Colonic mucosa (tissue), 4 donors: ENCODE results near the gene GRM2. TPM values are rescaled to one million over a fixed set of nuclear protein-coding genes. Genes with fewer than 3 reads are reported as not detected.

Experiments used
- DNase-seq: peaks from one replicate; pipeline ENCODE4 v3.0.0-alpha.2; 2020
- H3K27ac ChIP-seq: fragments of 200-600 bp; one replicate; pipeline ENCODE4 v1.8.0; 2021
- H3K27me3 ChIP-seq: fragments of 200-600 bp; one replicate; pipeline ENCODE4 v1.8.0; 2021
- H3K36me3 ChIP-seq: fragments of 200-600 bp; one replicate; pipeline ENCODE4 v1.8.0; 2021
- H3K4me1 ChIP-seq: fragments of 200-600 bp; one replicate; pipeline ENCODE4 v1.8.0; 2021; ENCODE audit warnings: mild to moderate bottlenecking
- H3K4me3 ChIP-seq: fragments of 200-600 bp; one replicate; pipeline ENCODE4 v1.8.0; 2021
- H3K9ac ChIP-seq, 2 donors: one replicate each; pipeline ENCODE4 v1.7.0; 2013; ENCODE audit warnings: control low read depth in 2 of 2, low read depth in 2 of 2, low read length in 2 of 2
- H3K9me3 ChIP-seq: fragments of 200-600 bp; one replicate; pipeline ENCODE4 v1.8.0; 2021
- intact Hi-C: fragments of 100-400 bp; cut with DNase I; formaldehyde crosslinking; loops from one replicate; pipeline ENCODE4 v1.14.1; 2022
- total RNA-seq, 2 donors: library from RNA; stranded (reverse); fragmentation: NEBNext Ultra II Directional in 1 of 2; extraction: Animal tissue kit (Norgen Biotek cat#: 25700) in 1 of 2; gene quantifications; one replicate each; pipeline ENCODE4 v1.2.1, GENCODE V29; 2021
- TF ChIP-seq, protein P1 (sequence below): fragments of 200-600 bp; IDR thresholded peaks from one replicate; pipeline ENCODE4 v1.8.0; 2022; ENCODE audit warnings: antibody characterized with exemption, mild to moderate bottlenecking
- donor health status: healthy.
- donor health status: DM: no; HTN: no; CAD: no.
- donor health status: DM: no; HTN: no; CAD: no.

The GRM2 gene
- total RNA-seq, 2 donors from 2014 or later = 0.12 TPM; not detected in 1

DNA sequence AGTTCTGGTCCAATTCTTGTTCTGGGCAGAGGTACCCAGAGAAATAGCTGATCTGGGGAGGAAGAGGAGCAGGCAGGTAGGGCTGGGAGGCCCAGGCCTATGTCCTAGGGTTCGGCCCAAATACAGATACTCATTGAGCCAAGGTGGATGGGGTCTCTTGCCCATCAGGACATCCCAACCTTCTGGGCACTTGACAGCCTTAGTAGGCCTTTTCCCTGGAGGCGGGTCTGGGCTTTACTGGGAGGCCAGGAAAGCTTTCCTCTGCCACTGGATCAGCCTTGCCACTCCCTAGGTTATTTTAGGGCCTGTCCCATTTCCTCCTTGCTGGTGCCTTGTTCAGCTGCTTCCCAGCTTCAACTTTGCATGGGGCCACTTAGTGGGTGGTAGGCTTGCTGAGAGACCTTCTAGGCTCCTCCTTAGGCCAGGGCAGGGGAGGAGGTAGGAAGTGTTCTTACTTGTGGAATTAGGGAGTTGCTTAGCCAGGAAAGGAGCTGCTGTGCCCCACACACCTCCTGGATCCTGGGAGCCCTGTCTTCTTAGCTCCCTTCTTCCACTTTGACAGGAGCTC lies 26.1 kb upstream of the GRM2 start:
- Histone ChIP-seq H3K36me3 (no peaks in the 10 kb centered on the region), H3K27me3 (no peaks in the 10 kb centered on the region), H3K4me1 (peaks cover 18% of the 10 kb centered on the region), H3K27ac (peak overlapping the region; percentile 45), H3K9ac (peak overlapping the region in 1 of 2 donors; percentile 41), H3K4me3 (no peak overlapping the region), H3K9me3 (no peaks in the 10 kb centered on the region)
- TF ChIP-seq, protein P1, sequence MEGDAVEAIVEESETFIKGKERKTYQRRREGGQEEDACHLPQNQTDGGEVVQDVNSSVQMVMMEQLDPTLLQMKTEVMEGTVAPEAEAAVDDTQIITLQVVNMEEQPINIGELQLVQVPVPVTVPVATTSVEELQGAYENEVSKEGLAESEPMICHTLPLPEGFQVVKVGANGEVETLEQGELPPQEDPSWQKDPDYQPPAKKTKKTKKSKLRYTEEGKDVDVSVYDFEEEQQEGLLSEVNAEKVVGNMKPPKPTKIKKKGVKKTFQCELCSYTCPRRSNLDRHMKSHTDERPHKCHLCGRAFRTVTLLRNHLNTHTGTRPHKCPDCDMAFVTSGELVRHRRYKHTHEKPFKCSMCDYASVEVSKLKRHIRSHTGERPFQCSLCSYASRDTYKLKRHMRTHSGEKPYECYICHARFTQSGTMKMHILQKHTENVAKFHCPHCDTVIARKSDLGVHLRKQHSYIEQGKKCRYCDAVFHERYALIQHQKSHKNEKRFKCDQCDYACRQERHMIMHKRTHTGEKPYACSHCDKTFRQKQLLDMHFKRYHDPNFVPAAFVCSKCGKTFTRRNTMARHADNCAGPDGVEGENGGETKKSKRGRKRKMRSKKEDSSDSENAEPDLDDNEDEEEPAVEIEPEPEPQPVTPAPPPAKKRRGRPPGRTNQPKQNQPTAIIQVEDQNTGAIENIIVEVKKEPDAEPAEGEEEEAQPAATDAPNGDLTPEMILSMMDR = no peak
- peak; percentile 37 for DNase-seq
- intact Hi-C loops = loop anchor here (5.0 kb wide), 2 partner anchors 38 to 178 kb away; partner anchors contain the start of gene DCAF1

DNA sequence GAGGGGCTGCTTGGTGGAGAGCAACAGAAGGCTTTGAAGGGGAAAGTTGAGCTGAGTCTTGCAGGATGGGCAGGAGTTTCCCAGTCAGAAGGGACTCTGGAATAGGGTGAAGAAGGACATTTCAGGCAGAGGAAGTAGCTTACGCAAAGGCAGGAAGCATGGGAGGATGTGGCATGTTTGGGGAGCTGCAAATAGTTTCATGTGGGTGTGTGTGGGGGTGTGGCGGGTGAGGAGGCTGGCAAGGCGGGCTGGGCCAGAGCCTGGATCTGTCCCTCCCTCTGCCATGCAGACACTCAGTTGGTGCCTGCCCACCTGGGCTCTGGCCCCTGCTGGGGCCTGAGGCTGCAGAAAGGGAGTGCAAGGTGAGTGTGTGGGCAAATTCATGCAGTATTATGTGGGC lies 25.4 kb upstream of the GRM2 start:
- TF ChIP-seq, protein P1 = no peak
- Histone ChIP-seq H3K9me3 (no peaks in the 10 kb centered on the region), H3K36me3 (no peaks in the 10 kb centered on the region), H3K4me1 (peaks cover 18% of the 10 kb centered on the region), H3K4me3 (no peak overlapping the region), H3K9ac (peak overlapping the region in 1 of 2 donors; percentile 41), H3K27me3 (no peaks in the 10 kb centered on the region), H3K27ac (peak overlapping the region; percentile 45)
- peak; percentile 80 for DNase-seq
- intact Hi-C loops = loop anchor here (5.0 kb wide), 2 partner anchors 39 to 179 kb away; partner anchors contain the start of gene DCAF1

DNA sequence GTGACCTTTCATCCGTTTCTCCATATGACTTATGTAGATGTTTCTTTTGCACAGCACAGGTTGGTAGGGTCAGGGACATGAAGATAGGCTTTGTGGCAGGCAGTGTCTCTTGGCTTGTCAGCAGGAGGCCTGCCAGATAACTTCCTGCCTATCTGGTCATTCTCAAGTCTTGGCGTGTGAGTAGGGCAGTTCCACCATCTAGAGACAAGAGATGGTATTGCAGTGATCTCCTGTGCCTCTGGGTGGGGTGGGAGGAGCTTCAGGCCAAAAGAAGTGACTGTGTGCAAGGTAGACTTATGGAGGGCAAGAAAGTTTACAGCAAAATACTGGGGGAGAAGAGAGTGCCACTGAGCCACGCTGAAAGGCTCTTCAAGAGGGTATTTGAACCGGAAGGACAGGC lies 24.8 kb upstream of the GRM2 start:
- TF ChIP-seq, protein P1 = peak; percentile 74
- no peaks in the 10 kb centered on the region for H3K27me3 ChIP-seq
- peak overlapping the region; percentile 45 for H3K27ac ChIP-seq
- H3K4me3 ChIP-seq = no peak overlapping the region
- peaks cover 18% of the 10 kb centered on the region for H3K4me1 ChIP-seq
- DNase-seq = peak; percentile 81
- H3K36me3 ChIP-seq = no peaks in the 10 kb centered on the region
- H3K9ac ChIP-seq = no peak overlapping the region
- H3K9me3 ChIP-seq = no peaks in the 10 kb centered on the region
- intact Hi-C loops = loop anchor here (5.0 kb wide), 2 partner anchors 40 to 180 kb away; partner anchors contain the start of gene DCAF1

DNA sequence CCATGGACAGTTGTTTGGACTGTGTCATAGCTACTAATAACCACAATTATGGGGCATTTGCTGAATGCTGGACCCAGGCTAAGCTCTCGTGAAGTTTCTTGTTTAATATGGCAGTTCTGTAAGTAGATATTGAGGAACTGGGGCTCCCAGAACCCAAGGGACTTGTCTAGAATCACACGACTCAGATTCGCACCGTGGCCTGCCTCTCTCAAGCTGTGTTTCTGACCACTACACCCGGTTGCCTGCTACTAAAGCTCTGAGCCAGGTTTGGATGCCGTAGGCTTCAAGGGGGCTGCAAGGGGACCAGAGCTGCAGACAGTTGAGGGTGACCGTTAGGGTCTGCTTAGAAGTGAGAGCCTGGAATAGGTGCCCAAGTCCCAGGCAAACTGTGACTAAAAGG lies 24.3 kb upstream of the GRM2 start:
- Histone ChIP-seq H3K27me3 (no peaks in the 10 kb centered on the region), H3K36me3 (no peaks in the 10 kb centered on the region), H3K4me3 (no peak overlapping the region), H3K4me1 (peaks cover 18% of the 10 kb centered on the region), H3K9me3 (no peaks in the 10 kb centered on the region), H3K9ac (no peak overlapping the region), H3K27ac (no peak overlapping the region)
- TF ChIP-seq, protein P1 = no peak
- intact Hi-C loops = loop anchor here (5.0 kb wide), 2 partner anchors 40 to 180 kb away; partner anchors contain the start of gene DCAF1
- no peak for DNase-seq

DNA sequence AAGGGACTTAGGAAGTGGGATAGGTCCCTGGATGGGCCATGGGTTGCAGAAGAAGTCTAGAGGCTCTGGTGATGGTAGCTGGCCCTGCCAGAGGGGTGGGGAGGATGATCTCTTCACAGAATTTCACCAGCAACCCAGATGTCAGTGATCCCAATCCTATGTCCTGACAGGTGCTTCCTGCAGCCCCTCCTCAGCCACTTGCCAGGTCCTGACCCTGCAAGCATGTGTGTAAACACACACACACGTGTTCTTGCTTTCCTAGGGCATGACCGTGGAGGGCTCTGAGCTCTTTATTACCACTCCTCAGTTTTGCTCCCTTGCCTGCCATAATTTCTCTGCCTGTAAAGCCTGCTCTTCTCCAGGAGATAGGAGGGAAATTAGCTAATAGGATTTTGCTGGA lies 23.3 kb upstream of the GRM2 start:
- Histone ChIP-seq H3K27me3 (no peaks in the 10 kb centered on the region), H3K36me3 (no peaks in the 10 kb centered on the region), H3K4me1 (peaks cover 18% of the 10 kb centered on the region), H3K9ac (no peak overlapping the region), H3K9me3 (no peaks in the 10 kb centered on the region), H3K27ac (no peak overlapping the region), H3K4me3 (no peak overlapping the region)
- intact Hi-C loops = loop anchor here (5.0 kb wide), 2 partner anchors 41 to 181 kb away; partner anchors contain the start of gene DCAF1
- no peak for DNase-seq
- TF ChIP-seq, protein P1 = no peak
